Peyer's patch (tissue), 4 donors: Measurements from ENCODE around the gene LRRC8E. TPM values are rescaled to one million over a fixed set of nuclear protein-coding genes. Genes with fewer than 3 reads are reported as not detected.

ENCODE experiments used
- total RNA-seq, 4 donors: library from RNA; depleted of rRNA; stranded (reverse); fragments of >200 nt; gene quantifications; one replicate each; pipeline ENCODE4 v1.1.0, GENCODE V29; 2016

LRRC8E gene
- total RNA-seq, 4 donors from 2014 or later = 0.57 to 0.88 (median 0.80) TPM; not detected in 1

Other genes with a start within 250 kb of the LRRC8E start
- not detected for gene RETN, start 219.5 kb upstream of the LRRC8E start, total RNA-seq
- not detected for gene MCEMP1, start 211.4 kb upstream of the LRRC8E start, total RNA-seq
- 10 to 100 TPM; 18.2 to 55.8 (median 54.0) TPM for gene TRAPPC5, start 207.7 kb upstream of the LRRC8E start, total RNA-seq
- gene FCER2, start 186.4 kb upstream of the LRRC8E start, total RNA-seq = 10 to 100 TPM in 1 of 4 donors, 1 to 10 TPM in 1, not detected in 2; 2.0 to 10.7 TPM
- gene CLEC4G, start 156.4 kb upstream of the LRRC8E start, total RNA-seq = 1 to 10 TPM in 1 of 4 donors, not detected in 3; 1.1 TPM
- gene CD209, start 141.0 kb upstream of the LRRC8E start, total RNA-seq = 10 to 100 TPM in 1 of 4 donors, 1 to 10 TPM in 3; 1.6 to 31.4 (median 5.2) TPM
- gene CLEC4M, start 125.3 kb upstream of the LRRC8E start, total RNA-seq = not detected
- 10 to 100 TPM in 3 of 4 donors, 1 to 10 TPM in 1; 7.7 to 22.3 (median 14.9) TPM for gene EVI5L, start 58.3 kb upstream of the LRRC8E start, total RNA-seq
- gene PRR36, start 14.1 kb upstream of the LRRC8E start, total RNA-seq = not detected
- 10 to 100 TPM; 16.6 to 39.3 (median 35.0) TPM for gene MAP2K7, start 15.4 kb downstream of the LRRC8E start, total RNA-seq
- not detected for gene TGFBR3L, start 26.3 kb downstream of the LRRC8E start, total RNA-seq
- gene SNAPC2, start 31.8 kb downstream of the LRRC8E start, total RNA-seq = 10 to 100 TPM in 2 of 4 donors, 1 to 10 TPM in 2; 7.4 to 12.9 (median 9.4) TPM
- gene CTXN1, start 37.6 kb downstream of the LRRC8E start, total RNA-seq = 1 to 10 TPM in 3 of 4 donors, not detected in 1; 1.6 to 2.5 (median 2.4) TPM
- 100 to 1,000 TPM in 1 of 4 donors, 10 to 100 TPM in 3; 55.5 to 211 (median 80.7) TPM for gene TIMM44, start 55.2 kb downstream of the LRRC8E start, total RNA-seq
- 10 to 100 TPM; 21.0 to 41.7 (median 25.9) TPM for gene ELAVL1, start 117.1 kb downstream of the LRRC8E start, total RNA-seq
- 100 to 1,000 TPM in 2 of 4 donors, 10 to 100 TPM in 1, 1 to 10 TPM in 1; 5.8 to 286 (median 121) TPM for gene CCL25, start 164.2 kb downstream of the LRRC8E start, total RNA-seq